Heart right ventricle (tissue), 16 donors: ENCODE measurements around the gene CDC5L. TPM values are rescaled to one million over a fixed set of nuclear protein-coding genes. Genes with fewer than 3 reads are reported as not detected.
A peak's percentile ranks its signal among the peaks of the same experiment; 100 is the strongest.

Experiments
- ATAC-seq, 8 donors: fragments of 200-7000 bp; cut with Tn5 transposase; one replicate each; pipeline ENCODE4 v1.9.1; 2020; ENCODE audit warnings: mild to moderate bottlenecking in 8 of 8, moderate library complexity in 8 of 8, moderate number of reproducible peaks in 1 of 8
- DNase-seq, 2 donors: peaks; one replicate each; pipeline ENCODE4 v3.0.0-alpha.2; 2020
- H3K27ac ChIP-seq, 10 donors: fragments of 200-600 bp; sonication (generic) in 2 of 10; one replicate each; pipeline versions ENCODE4 v1.5.0 to v1.8.0; 2020 to 2022; ENCODE audit warnings: mild to moderate bottlenecking in 3 of 10
- H3K27me3 ChIP-seq, 7 donors: fragments of 200-600 bp; one replicate each; pipeline ENCODE4 v1.8.0; 2021 to 2022; ENCODE audit warnings: mild to moderate bottlenecking in 2 of 7
- H3K36me3 ChIP-seq, 9 donors: fragments of 200-600 bp; sonication (generic) in 1 of 9; one replicate each; pipeline versions ENCODE4 v1.5.0 to v1.8.0; 2020 to 2022; ENCODE audit warnings: mild to moderate bottlenecking in 2 of 9
- H3K4me1 ChIP-seq, 9 donors: fragments of 200-600 bp; sonication (generic) in 1 of 9; one replicate each; pipeline versions ENCODE4 v1.5.0 to v1.8.0; 2020 to 2022; ENCODE audit warnings: mild to moderate bottlenecking in 4 of 9
- H3K4me3 ChIP-seq, 10 donors: fragments of 200-600 bp; sonication (generic) in 2 of 10; one replicate each; pipeline versions ENCODE4 v1.5.0 to v1.8.0; 2020 to 2022; ENCODE audit warnings: mild to moderate bottlenecking in 7 of 10, moderate library complexity in 2 of 10
- H3K9me3 ChIP-seq, 11 donors: fragments of 200-600 bp in 10 of 11; sonication (generic) in 2 of 11; one replicate each; pipeline versions ENCODE4 v1.5.0 to v1.8.0; 2013 to 2022; ENCODE audit warnings: mild to moderate bottlenecking in 2 of 11, control low read depth in 1 of 11, moderate library complexity in 1 of 11
- CTCF ChIP-seq, 9 donors: fragments of 200-600 bp; sonication (generic) in 2 of 9; IDR thresholded peaks; one replicate each; pipeline versions ENCODE4 v1.5.0 to v1.8.0; 2021 to 2022; ENCODE audit warnings: antibody characterized with exemption in 9 of 9, mild to moderate bottlenecking in 5 of 9, moderate library complexity in 1 of 9
- WGBS, 2 donors: extraction: QIAGEN DNeasy Blood & Tissue Kit; methylation state at CpG; one replicate each; pipeline ENCODE4 v1.1.7; 2013; ENCODE audit warnings: inconsistent platforms in 1 of 2; 5-methylcytosine and 5-hydroxymethylcytosine counted together
- intact Hi-C, 10 donors: fragments of 100-400 bp; cut with DNase I; formaldehyde crosslinking; loops; one replicate each; pipeline versions ENCODE4 v1.11.1 to v1.14.2; 2022
- polyA plus RNA-seq, 2 donors: library from polyadenylated mRNA; stranded (reverse); fragments of 200-250 nt; gene quantifications; one replicate each; pipeline ENCODE4 v1.2.3, GENCODE V29; 2013
- total RNA-seq, 10 donors: library from RNA; stranded (reverse); fragmentation: NEBNext Ultra II Directional in 3 of 10; extraction: Animal tissue kit (Norgen Biotek cat#: 25700) in 3 of 10; gene quantifications; one replicate each; pipeline versions ENCODE4 v1.2.1 to v1.2.4, GENCODE V29; 2021 to 2023
- donor health status: Arrhythmogenic right ventricular cardiomyopathy.
- donor health status: ischemic (EF 13 %, LVEDD 7.1; RV severe dilation, severe dysfunction).
- donor health status: healthy with polysubstance abuse.
- donor health status: DM: no; HTN: yes; CAD: no.
- donor health status: DM: no; HTN: no; CAD: no.
- donor health status: ischemic (EF 25% LVEDD 6.9; RV normal size, moderate dysfunction).
- donor health status: ischemic (EF 25% LVEDD 5.7; RV mildly dilated, moderate dysfunction).
- donor health status: healthy.
- donor health status: DM: yes; HTN: yes; CAD: no.
- donor health status: Ischemic cardiomyopathy.
- donor health status: ischemic (EF 35%, LVEDD 5.7; RV mildly dilated, moderate dysfunction).
- donor health status: nonischemic (EF 11% LVEDD 7.7; RV severe dilation, severe dysfunction).
- donor health status: DM: yes; HTN: yes; CAD: no.
- donor health status: PGD.
- donor health status: ischemic (EF 29% LVEDD 5.4; RV normal size, mild dysfunction).
- donor health status: nonischemic (EF 23%, LVEDD 6.1; RV moderate dilation, normal function).

Gene CDC5L
- total and polyA plus RNA-seq, 12 donors = 5.4 to 26.5 (median 20.5) TPM

GRCh38 chr6:44431118-44431725 lies 43.7 kb downstream of the CDC5L start:
- Histone ChIP-seq H3K27ac (peak overlapping the region in 1 of 10 donors; percentile 1), H3K9me3 (no peaks in the 10 kb centered on the region), H3K36me3 (peaks cover 0 to 93% (median 25%) of the 10 kb centered on the region in 9 donors), H3K4me1 (peaks cover 0 to 36% (median 22%) of the 10 kb centered on the region in 9 donors), H3K27me3 (no peaks in the 10 kb centered on the region), H3K4me3 (no peak overlapping the region)
- TF ChIP-seq CTCF (IDR thresholded peaks at IDR 0.05) = peak; percentile 51 to 81 (median 77)
- peak in 1 of 2 donors; percentile 43 for DNase-seq
- intact Hi-C loops = loop anchor here in 1 of 10 donors (2.0 kb wide), 1 partner anchor 26 kb away; no protein-coding TSS in a partner anchor
- WGBS, 2 donors = 94 to 98% methylated on average over 1 of the region's 1 CpG
- peak in 7 of 8 donors; percentile 34 to 76 (median 72) for ATAC-seq

- Histone ChIP-seq H3K36me3 (peaks cover 0 to 88% (median 17%) of the 10 kb centered on the region in 9 donors), H3K9me3 (no peaks in the 10 kb centered on the region), H3K27ac (peak overlapping the region in 6 of 10 donors; percentile 1 to 66 (median 58)), H3K27me3 (no peaks in the 10 kb centered on the region), H3K4me3 (no peak overlapping the region), H3K4me1 (peaks cover 0 to 36% (median 22%) of the 10 kb centered on the region in 9 donors)
- TF ChIP-seq CTCF (IDR thresholded peaks at IDR 0.05) = no peak
- DNase-seq (no peak), ATAC-seq (peak in 4 of 8 donors; percentile 10 to 58 (median 45))
- 43 to 63% methylated on average over 2 of the region's 2 CpGs for WGBS, 2 donors
- intact Hi-C loops = loop anchor here in 2 of 10 donors (1.0 to 2.0 kb wide), 2 partner anchors 21 to 25 kb away; no protein-coding TSS in a partner anchor
Measured at GRCh38 chr6:44432227-44432626, 44.7 kb downstream of the CDC5L start.

- DNase-seq = no peak
- Histone ChIP-seq H3K27ac (peak overlapping the region in 7 of 10 donors; percentile 1 to 66 (median 56)), H3K36me3 (peaks cover 0 to 88% (median 12%) of the 10 kb centered on the region in 9 donors), H3K9me3 (no peaks in the 10 kb centered on the region), H3K27me3 (no peaks in the 10 kb centered on the region), H3K4me1 (peaks cover 0 to 36% (median 22%) of the 10 kb centered on the region in 9 donors), H3K4me3 (no peak overlapping the region)
- intact Hi-C loops = loop anchor here in 2 of 10 donors (1.0 to 2.0 kb wide), 2 partner anchors 21 to 24 kb away; no protein-coding TSS in a partner anchor
- WGBS, 2 donors = 51 to 84% methylated on average over 1 of the region's 1 CpG
- peak in 7 of 8 donors; percentile 36 to 86 (median 68) for ATAC-seq
- no peak for TF ChIP-seq CTCF (IDR thresholded peaks at IDR 0.05)
Measured at GRCh38 chr6:44432726-44433125, 45.2 kb downstream of the CDC5L start.

- no peak for TF ChIP-seq CTCF (IDR thresholded peaks at IDR 0.05)
- ATAC-seq (no peak), DNase-seq (no peak)
- Histone ChIP-seq H3K27me3 (no peaks in the 10 kb centered on the region), H3K4me3 (no peak overlapping the region), H3K27ac (no peak overlapping the region), H3K9me3 (no peaks in the 10 kb centered on the region), H3K4me1 (peaks cover 0 to 46% (median 24%) of the 10 kb centered on the region in 9 donors), H3K36me3 (peaks cover 0 to 73% (median 6%) of the 10 kb centered on the region in 9 donors)
- 90 to 92% methylated on average over 3 of the region's 3 CpGs for WGBS, 2 donors
- intact Hi-C loops = no loop called here
Measured at GRCh38 chr6:44435500-44435899, 48.0 kb downstream of the CDC5L start.
